ENCODE results near the gene MARCHF6.
"Not testable (repeated sequence)": the region's sequence is repeated elsewhere in the genome, so short reads cannot be mapped to it uniquely, and the experiment has no call there.

Gene MARCHF6

DNA sequence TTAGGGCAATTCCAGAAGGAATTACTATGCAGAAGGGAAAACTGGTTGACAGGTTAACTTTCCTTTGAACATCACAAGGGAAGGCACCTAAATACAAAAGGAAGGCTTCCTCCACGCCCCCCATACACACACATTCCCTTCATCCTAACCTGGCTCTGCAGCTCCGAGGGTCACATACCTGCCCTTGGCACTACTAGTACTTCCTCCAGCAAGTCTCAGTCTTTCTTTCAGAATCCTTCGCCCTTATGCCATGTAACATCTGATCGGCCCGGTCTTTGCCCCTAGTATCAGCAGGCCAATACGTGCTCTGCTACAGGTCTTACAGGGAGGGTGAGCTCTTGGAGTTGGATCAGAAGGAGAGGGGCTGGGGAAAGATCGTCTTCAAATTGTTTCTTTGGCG lies 1.6 kb upstream of the MARCHF6 start:
- no peak for DNase-seq (ENCODE audit: low read depth)

DNA sequence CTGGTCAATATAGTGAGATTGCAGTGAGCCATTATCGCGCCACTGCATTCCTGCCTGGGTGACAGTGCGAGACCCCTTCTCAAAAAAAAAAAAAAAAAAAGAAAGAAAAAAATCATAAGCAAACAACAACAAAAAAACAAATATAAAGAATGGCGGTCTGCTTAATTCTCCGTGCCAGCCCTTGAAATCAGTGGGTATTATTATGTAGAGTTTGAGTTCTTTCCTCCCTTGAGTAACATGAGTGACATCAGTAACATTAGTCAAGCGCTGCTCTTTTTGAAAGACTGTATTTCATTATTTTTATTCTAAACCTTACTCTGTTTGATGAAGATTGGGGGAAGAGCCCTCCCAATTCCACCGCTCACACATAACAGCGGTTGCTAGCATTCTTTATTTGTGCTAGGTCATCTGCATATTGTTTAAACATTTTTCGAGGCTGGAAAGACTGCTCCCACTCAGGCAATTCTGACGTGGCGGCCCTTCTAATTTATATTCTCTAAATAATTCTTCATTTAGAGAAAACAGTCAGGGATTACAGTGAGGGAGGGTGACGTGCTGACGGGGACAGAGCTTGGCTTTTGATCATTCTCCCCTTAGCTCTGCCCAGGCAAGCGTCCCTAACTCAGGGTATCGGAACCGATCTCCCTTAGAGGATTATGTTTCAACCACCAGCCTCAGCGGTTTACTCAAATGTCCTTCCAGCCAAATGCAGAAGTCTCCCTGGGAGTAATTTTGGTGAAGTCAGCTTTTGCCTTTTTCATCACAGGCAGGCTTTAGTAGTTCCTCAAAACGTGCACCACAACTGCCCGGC lies 860 bp upstream of the MARCHF6 start:
- no peak for DNase-seq (ENCODE audit: low read depth)

DNA sequence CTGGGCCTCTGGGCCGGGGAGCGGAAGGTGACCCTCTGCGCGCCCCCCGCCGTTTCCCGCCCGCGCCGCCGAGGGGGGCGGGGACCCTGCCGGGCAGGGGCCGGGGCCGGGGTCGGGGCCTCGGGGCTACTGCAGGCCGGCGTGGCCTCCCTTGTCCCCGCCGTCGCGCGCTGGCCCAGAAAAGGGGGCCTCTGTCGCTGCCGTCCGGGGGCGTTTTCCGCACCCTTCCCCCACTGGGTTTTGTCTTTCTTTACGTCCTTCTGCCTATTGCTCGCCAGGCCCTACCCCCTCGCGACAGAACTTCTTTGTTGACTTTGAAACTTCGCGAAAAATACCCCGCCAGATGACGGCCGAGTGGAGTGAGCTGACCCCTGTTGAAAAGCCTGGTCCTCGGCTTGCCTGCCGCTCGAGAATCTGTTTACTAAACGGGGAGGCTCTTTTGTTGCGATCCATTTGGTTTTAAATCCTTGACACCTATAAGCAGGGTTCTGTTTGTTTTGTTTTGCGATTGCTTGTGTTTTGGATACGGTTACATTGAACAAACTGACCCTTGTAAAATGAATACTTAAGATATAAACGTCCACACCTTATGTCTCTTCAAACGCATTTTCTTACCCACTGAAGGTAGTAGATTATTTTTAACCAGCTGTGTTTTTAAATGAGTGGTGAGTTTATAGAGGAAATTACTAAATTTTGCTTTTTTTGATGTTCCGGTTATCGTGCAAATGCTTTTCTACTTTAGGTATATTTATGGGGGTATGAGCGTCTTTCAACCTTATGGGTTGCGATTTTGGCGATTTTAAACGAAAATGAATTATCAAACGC lies 765 bp downstream of the MARCHF6 start:
- no peak for DNase-seq (ENCODE audit: low read depth)

DNA sequence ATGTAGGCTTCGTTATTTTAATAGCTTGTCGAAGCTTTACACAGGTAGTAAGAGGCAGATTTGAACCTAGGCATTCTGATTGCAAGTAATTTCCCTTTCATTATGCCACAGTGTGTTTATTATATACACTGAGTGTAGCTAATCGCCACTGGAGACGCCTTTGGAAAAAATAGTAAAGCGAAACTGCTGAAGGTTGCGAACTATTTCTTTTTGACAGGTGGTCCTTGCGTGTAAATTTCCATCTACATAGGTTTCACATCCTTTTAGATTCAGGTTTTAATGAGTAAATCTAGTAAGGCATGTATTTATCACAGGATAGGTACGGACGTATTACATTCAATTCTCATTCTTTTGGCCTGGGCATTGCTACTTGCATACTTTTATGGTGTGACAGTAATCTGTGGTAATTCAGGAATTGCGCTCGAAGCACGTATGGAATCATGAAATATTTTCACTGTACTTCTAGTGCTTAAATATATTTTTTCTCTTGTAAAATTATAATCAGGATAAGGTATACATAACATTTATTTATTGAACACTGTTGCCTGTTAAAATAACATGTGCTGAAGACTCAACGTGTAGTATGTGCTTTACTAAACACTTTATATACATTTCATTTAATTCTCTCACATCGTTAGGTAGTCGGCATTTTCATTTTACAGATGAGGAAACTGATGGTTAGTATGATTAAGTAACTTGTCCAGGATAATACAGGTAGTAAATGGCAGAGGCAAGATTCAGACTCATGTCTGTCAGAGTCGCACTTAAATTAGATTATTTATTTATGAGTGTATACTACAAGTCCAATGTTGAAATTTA lies 1.8 kb downstream of the MARCHF6 start:
- DNase-seq (ENCODE audit: low read depth) = no peak

DNA sequence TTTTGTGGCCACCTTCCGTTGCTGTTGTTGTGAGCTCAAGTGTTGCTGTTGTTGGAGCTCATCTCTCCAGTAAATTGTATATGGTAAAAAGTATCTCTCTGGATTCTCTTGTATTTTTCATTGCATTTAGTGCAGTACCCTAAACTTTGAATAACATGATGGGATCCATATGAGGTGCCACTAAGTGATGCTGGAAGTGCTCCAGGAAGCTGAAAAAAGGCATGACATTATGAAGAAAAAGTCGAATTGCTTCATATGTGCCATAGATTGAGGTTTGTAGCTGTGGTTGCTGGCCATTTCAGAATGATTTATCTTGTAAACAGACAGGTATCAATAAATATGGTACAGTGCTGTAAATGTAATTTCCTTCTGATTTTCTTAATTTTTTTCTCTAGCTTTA lies 5.5 kb downstream of the MARCHF6 start:
- no peak for DNase-seq (ENCODE audit: low read depth)

DNA sequence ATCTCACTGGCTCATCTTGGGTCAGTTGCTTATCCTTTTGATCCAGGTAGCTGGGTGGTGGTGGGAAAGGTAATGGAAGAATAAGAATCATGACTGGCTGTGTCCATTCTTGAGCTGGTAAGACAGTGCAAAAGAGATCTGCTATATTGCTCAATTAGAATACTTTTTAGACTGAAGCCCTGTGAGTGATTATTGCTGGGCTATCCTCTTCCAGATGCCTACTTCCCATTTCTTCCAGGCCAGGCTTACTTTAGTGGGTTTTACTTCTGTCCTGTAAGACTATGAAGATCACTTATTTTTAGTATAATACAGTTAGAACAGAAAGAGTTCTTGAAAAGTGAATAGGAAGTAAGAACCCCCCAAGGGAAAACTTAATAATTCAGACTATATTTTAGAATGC lies 7.2 kb downstream of the MARCHF6 start:
- DNase-seq (ENCODE audit: low read depth) = no peak

DNA sequence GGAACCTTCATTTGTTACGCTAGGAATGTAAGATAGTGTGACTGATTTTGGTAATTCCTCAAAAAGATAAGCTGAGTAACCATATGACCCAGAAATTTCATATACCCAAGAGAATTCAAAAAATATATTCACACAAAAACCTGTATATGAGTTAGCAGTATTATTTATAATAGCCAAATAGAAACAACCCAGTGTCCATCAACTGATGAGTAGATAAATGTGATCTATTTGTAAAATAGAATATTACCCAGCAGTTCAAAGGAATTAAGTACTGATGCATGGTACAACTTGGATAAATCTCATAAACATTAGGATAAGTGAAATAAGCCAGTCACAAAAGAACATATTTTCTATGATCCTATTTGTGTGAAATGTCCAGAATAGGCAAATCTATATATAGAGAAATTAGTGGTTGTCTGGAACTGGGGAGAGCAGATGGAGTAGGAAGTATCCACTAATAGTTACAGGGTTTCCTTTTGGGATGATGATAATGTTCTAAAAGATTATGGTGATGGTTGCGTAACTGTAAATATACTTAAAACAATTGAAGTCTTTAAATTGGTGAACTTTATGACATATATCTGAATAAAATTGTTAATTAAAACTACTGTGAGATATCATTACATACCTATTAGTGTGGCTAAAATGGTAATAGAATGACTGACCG lies 10.2 kb downstream of the MARCHF6 start:
- DNase-seq (ENCODE audit: low read depth) = no peak

DNA sequence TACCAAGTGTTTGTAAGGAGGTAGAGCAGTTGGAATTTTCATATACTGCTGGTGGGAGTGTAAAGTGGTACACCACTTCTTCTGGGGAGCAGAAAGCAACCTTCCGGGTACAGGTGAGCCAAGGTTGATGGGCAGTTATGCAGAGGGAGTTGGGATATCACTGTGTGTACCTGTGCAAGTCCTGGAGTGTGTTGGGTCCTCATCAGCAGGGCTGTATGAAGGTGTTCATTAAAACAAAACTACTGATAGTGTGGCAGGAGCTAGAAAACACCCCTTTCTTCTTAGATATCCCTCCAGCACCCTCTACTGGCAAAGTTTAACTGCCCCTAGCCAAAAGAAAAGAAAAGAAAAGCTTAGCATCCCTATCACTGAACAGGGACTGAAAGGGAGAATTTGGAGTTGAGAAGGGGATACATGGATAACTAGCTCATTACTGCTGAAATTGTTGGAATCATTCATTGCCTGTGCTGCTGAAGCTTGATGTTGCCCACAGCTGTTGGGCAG lies 10.7 kb downstream of the MARCHF6 start:
- DNase-seq (ENCODE audit: low read depth) = no peak

DNA sequence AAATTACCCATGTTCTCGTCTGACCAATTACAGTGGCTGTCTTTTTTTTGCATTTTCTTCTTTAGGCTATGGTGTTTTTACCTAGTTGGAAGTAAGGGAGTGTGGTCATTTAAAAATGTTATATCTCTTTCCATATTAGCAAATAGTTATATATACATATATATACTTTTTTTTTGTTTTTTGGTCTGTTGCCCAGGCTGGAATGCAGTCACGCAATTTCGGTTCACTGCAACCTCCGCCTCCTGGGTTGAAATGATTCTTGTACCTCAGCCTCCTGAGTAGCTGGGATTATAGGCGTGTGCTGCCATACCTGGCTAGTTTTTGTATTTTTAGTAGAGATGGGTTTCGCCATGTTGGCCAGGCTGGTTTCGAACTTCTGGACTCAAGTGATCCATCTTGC lies 12.3 kb downstream of the MARCHF6 start:
- no peak for DNase-seq (ENCODE audit: low read depth)

DNA sequence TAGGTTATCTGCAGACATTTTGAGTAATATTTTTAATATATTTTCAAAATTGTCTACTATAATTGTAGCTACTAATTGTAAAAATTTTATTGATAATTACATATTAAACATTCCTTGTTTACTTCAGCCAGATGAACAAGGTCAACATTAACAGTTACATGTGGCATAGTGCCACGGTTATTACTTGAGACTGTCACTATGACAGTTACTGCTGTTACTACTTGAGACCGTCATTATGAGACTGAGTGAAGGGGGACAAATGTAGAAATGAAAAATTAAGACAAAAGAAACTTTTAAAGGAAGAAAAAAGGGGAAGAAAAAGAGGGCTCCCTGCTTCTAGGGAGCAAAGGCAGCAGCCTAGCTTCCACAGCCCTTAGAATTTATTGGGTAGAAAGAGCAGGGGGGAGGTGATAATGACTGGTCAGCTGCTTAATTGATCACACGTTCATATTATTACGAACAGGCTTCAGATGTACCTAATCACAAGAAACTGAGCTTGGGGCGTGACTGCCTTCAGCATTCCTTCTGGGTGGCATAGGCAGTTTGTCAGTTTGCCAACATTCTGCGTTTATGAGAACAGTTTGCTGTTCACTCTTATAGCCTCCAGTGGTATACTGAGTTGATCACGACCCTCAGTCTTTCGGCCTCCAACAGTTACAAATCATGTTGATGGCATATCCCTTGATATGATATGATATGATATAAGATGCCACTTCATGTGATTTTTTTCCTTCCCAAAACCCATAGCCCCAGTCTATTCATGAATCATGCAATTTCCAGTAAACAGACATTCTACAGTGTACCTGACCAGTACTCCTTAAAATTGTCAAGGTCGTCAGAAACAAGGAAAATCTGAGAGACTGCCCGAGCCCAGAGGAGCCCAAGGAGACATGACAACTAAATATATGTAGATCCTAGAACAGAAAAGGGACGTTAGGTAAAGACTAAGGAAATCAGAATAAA lies 13.1 kb downstream of the MARCHF6 start:
- DNase-seq (ENCODE audit: low read depth) = no peak

DNA sequence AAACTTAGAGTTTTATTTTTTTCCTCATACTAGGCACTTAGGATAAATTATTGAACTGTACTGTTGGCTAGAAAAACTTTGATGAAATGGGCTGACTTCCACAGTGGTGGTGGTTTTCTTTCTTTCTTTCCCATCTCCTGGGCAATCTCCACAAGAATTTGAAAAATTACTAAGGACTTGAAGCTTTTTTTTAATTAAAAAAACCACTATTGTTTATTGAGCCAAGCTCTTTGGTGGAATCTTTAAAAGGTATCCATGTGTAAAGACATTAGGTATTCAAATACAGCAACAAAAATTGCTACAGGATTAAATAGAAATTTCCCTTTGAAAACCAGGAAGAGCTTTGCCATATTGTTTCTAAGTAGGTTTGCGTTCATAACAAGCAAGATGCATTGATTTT lies 14.1 kb downstream of the MARCHF6 start:
- DNase-seq (ENCODE audit: low read depth) = no peak

DNA sequence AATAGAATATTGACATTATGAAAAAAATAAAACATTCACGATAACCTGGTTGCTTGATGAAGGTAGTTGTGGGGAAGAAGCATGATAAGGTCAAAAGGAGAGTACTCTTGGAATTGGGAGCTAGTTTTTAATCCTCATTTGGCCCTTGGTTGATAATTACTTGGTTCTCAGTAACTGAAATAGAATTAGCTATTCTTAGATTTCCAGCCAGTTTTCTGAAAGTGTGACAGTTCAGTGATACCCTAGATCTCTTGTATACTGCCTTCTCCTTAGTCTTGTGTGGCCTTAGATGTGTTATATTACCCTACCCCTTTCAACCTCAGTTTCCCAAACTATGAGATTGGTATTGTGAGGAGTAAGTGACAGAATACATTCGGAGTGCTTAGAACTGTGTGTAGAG lies 17.4 kb downstream of the MARCHF6 start:
- no peak for DNase-seq (ENCODE audit: low read depth)

DNA sequence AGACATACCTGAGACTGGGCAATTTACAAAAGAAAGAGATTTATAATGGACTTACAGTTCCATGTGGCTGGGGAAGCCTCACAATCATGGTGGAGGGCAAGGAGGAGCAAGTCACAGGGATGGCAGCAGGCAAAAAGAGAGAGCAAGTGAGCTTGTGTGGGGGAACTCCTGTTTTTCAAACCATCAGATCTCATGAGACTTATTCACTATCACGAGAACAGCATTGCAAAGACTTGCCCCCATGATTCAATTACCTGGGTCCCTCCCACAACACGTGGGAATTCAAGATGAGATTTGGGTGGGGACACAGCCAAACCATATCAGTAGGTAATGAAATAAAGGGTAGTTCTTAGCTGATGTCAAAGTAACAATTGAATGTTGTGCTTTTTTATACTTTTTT lies 17.9 kb downstream of the MARCHF6 start:
- not testable (repeated sequence) for DNase-seq (ENCODE audit: low read depth)

DNA sequence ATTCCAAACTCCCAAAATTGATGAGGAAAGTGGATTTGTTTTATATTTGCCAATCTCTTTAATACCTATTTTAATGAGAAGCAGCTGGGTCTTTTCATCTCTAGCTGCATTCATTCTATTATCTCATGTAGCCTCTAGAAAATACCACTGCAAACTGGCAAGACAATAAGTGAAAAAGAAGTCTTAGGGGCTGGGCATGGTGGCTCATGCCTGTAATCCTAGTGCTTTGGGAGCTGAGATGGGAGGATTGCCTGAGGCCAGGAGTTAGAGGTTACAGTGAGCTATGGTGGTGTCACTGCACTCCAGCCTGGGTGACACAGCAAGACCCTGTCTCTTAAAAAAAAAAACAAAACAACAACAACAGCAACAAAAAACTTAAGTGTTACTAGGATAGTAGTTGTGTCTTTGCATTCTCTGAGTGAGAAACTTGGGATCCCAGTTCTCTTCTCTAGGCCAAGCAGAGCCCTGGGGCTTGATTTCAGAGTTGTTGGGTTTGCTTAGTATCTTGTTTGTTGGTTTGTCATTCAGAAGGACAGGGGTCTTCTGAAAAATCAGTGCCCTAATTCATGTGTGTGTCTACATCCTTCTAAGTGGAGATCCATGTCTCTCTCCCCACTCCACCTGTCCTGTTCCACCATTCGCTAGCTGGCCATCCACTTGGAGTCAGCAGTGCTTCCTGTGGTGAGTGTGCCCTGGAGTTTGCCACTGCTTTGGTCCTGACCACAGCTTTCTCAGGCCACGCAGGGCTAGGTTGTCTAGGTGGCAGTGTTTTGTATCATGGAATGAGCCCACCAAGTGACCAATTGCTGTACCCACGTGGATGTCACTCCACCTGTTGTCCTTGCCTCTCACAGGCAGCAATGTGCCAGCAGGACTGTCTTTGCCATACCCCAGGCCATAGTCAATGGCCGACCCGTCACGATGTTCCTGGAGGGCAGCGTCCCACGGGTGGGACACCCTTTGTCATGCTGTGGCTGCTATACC lies 19.5 kb downstream of the MARCHF6 start:
- DNase-seq (ENCODE audit: low read depth) = no peak

DNA sequence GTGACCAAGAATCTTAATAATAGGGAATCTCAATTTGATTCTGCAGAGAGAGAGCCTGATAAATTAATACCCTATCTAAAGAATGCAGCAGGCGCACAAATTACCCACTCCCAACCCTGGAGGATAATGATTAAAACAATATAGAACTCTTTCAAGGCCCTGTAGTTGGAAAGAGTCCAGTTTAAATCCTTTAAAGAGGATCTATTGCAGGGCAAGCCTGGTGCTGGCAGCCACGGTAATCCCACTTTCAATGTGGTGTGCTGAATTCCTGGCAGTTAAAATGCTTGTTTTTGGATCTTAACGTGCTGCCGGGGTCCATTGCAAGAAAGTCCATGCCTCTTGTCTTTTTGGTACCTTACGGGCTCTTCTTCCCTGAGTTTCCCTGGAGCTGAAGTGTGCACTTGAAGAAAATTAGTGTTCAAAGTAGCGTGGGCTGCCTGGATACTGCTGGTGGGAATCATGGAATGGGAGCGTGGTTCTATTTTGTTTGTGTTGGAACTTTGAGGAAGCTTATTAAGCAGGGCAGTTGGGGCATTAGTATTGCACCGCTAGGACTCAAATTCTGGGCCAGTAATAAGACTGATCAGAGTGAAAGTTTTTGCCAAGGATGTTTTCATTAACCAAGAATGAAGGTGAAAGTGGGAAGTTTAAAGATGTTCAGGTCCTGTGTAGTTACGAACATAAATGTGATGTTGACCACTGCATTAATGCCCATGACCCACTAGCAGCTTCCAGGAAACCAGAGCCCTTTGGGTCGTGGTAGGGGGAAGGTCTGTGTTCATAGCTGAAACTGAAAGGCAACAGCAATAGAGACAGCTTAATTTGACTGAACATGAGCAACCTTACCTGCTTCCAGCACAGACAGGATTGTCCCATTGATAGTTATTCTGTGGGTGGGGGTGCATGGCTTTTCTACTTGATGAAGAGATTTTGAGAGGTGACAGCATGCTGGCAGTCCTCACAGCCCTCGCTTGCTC lies 20.8 kb downstream of the MARCHF6 start:
- no peak for DNase-seq (ENCODE audit: low read depth)

DNA sequence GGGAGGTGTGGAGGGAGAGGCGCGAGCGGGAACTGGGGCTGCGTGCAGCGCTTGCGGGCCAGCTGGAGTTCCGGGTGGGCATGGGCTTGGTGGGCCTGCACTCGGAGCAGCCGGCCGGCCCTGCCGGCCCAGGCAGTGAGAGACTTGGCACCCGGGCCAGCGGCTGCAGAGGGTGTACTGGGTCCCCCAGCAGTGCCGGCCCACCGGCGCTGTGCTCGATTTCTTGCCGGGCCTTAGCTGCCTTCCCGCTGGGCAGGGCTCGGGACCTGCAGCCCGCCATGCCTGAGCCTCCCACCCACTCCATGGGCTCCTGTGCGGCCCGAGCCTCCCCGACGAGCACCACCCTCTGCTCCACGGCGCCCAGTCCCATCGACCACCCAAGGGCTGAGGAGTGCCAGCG lies 21.7 kb downstream of the MARCHF6 start:
- not testable (repeated sequence) for DNase-seq (ENCODE audit: low read depth)

DNA sequence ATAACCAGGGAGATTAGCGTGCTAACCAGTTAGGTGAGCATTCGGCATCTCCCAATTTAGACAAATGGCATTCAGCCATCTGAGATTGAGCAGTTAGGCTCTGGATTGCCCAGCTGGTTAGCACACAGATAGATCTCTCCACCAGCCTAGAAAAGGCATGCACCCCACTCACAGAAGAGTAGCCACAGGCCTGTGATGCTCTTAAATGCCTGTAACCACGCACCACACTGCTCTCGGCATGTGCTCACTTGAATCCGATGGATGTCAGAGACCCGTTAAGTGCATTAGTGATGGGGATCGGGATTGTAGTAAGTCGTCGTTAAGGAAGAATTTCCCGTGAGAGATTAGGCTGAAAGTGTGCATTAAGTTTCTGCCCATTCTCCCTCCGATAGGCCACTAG lies 23.0 kb downstream of the MARCHF6 start:
- DNase-seq (ENCODE audit: low read depth) = no peak

DNA sequence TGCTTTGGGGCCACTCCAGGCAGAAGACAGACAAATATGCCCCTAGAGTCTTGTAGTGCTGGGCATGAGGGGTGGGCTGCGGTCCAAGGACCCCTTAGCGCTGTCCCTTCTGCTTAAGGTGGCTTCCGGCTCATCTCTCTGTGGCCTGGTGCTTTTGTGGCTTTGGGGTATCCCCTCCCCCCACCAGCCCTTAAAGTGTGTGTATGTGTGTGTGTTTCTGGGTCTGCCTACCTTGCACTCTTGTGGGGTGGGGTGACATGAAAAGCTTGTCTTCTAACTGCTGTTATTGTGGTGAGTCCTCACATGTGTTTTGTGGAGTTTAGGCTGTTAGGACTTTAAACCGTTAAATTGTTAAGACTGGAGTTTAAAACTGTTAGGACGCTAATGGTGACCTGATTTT lies 23.6 kb downstream of the MARCHF6 start:
- DNase-seq (ENCODE audit: low read depth) = no peak

Data from non-pigmented ciliary epithelial cell (primary cell).